Keratinocyte (primary cell): Measurements from ENCODE around the gene LENG1. TPM values are rescaled to one million over a fixed set of nuclear protein-coding genes. Genes with fewer than 3 reads are reported as not detected.

ENCODE experiments used
- DNase-seq: peaks from one replicate; pipeline ENCODE4 v3.0.0-alpha.2; 2011; ENCODE audit warnings: low read depth, missing footprints, low spot score
- FAIRE-seq: peaks from 2 replicates; lab custom pipeline; 2011; peaks lifted over from hg19 to GRCh38; lab: Jason Lieb, UNC
- H2AFZ ChIP-seq: 2 replicates; pipeline ENCODE4 v1.6.0; 2012; ENCODE audit warnings: low read length, control low read depth, inconsistent platforms; ENCODE audit not compliant: control insufficient read depth
- H3K27ac ChIP-seq: 2 replicates; pipeline ENCODE4 v1.5.1; 2011; ENCODE audit warnings: low read length; ENCODE audit not compliant: control insufficient read depth, insufficient read depth
- H3K27me3 ChIP-seq: 3 replicates; pipeline ENCODE4 v1.6.0; 2011; ENCODE audit warnings: low read length; ENCODE audit not compliant: control insufficient read depth, insufficient read depth; ENCODE audit errors: extremely low read depth
- H3K36me3 ChIP-seq, 2 experiments: 2 replicates in 1 of 2; 3 replicates in 1 of 2; pipeline ENCODE4 v1.5.1; 2011; ENCODE audit warnings: low read length in 2 of 2, mild to moderate bottlenecking in 1 of 2; ENCODE audit not compliant: control insufficient read depth in 2 of 2, insufficient read depth in 2 of 2; ENCODE audit errors: extremely low read depth in 1 of 2
- H3K4me1 ChIP-seq: 3 replicates; pipeline ENCODE4 v1.5.1; 2011; ENCODE audit warnings: low read length; ENCODE audit not compliant: control insufficient read depth, insufficient read depth; ENCODE audit errors: extremely low read depth
- H3K4me2 ChIP-seq: 3 replicates; pipeline ENCODE4 v1.6.0; 2011; ENCODE audit warnings: low read depth, low read length; ENCODE audit not compliant: control insufficient read depth, insufficient read depth; ENCODE audit errors: extremely low read depth
- H3K4me3 ChIP-seq, 3 experiments: fragments of 200-600 bp in 1 of 3; sonication (generic) in 1 of 3; 2 replicates in 2 of 3; 3 replicates in 1 of 3; pipeline ENCODE4 v1.5.1; 2011 to 2016; ENCODE audit warnings: low read length in 3 of 3, mild to moderate bottlenecking in 3 of 3, control low read depth in 2 of 3, inconsistent platforms in 1 of 3, low read depth in 1 of 3, mixed read lengths in 1 of 3, mixed run types in 1 of 3, moderate library complexity in 1 of 3; ENCODE audit not compliant: control insufficient read depth in 2 of 3, insufficient read depth in 2 of 3; ENCODE audit errors: extremely low read depth in 1 of 3
- H3K79me2 ChIP-seq: 2 replicates; pipeline ENCODE4 v1.6.0; 2012; ENCODE audit warnings: low read length; ENCODE audit not compliant: control insufficient read depth, insufficient read depth
- H3K9ac ChIP-seq: 3 replicates; pipeline ENCODE4 v1.6.0; 2011; ENCODE audit warnings: low read length; ENCODE audit not compliant: control insufficient read depth, insufficient read depth; ENCODE audit errors: extremely low read depth
- H3K9me1 ChIP-seq: 3 replicates; pipeline ENCODE4 v1.6.0; 2011; ENCODE audit warnings: low read length; ENCODE audit not compliant: control insufficient read depth, insufficient read depth; ENCODE audit errors: extremely low read depth
- H3K9me3 ChIP-seq: 2 replicates; pipeline ENCODE4 v1.5.1; 2012; ENCODE audit warnings: low read depth, low read length; ENCODE audit not compliant: control insufficient read depth
- H4K20me1 ChIP-seq: 3 replicates; pipeline ENCODE4 v1.6.0; 2011; ENCODE audit warnings: low read length; ENCODE audit not compliant: control insufficient read depth, insufficient read depth; ENCODE audit errors: extremely low read depth
- CTCF ChIP-seq, 3 experiments: IDR thresholded peaks in 1 of 3; conservative IDR thresholded peaks in 1 of 3; optimal IDR thresholded peaks in 1 of 3; 2 replicates in 2 of 3; 3 replicates in 1 of 3; pipeline versions ENCODE3 to v1.5.1; 2011; ENCODE audit warnings: low read length in 3 of 3, mild to moderate bottlenecking in 3 of 3, moderate library complexity in 2 of 3, control low read depth in 1 of 3, inconsistent platforms in 1 of 3; ENCODE audit not compliant: insufficient read depth in 2 of 3; ENCODE audit errors: extremely low read depth in 1 of 3
- EZH2 ChIP-seq: IDR thresholded peaks from one replicate; pipeline ENCODE4 v1.6.1; 2012; ENCODE audit warnings: inconsistent platforms, mild to moderate bottlenecking, low read length, moderate library complexity
- dilution Hi-C: fragments of 300-500 bp; cut with MboI; formaldehyde crosslinking; loops from one replicate; pipeline ENCODE4 v1.7.0; 2020; ENCODE audit warnings: low sequenced_read_pairs; ENCODE audit not compliant: extremely low pct_ligation_motif_present
- polyA plus RNA-seq, 5 experiments: library from polyadenylated mRNA; depleted of rRNA in 3 of 5; stranded (reverse) in 3 of 5; stranded (forward) in 1 of 5; unstranded in 1 of 5; fragments of >200 nt; gene quantifications; 1 replicate in 1 of 5; 2 replicates in 3 of 5; 3 replicates in 1 of 5; pipeline versions ENCODE4 v1.2.1 to v1.2.3, GENCODE V29; 2011 to 2012; ENCODE audit warnings: missing spikeins in 2 of 5, low read depth in 1 of 5, low replicate concordance in 1 of 5

Gene LENG1
- polyA plus RNA-seq, 1 donor (not counting 4 experiments of a cell fraction or from before 2014, with no cell fraction given) = 3.4 TPM

GRCh38 chr19:54160854-54161253 is 1.3 kb upstream of the LENG1 start:
- H3K4me1 ChIP-seq = peaks cover 24% of the 10 kb centered on the region
- H3K9ac ChIP-seq = peak overlapping the region; percentile 85
- peak overlapping the region; percentile 79 for H3K27ac ChIP-seq
- no peaks in the 10 kb centered on the region for H3K9me3 ChIP-seq
- FAIRE-seq = no peak
- DNase-seq = no peak
- H4K20me1 ChIP-seq = no peaks in the 10 kb centered on the region
- dilution Hi-C loops = no loop called here
- H3K9me1 ChIP-seq = no peaks in the 10 kb centered on the region
- no peaks in the 10 kb centered on the region for H3K27me3 ChIP-seq
- H3K36me3 ChIP-seq = peaks cover 9 to 10% of the 10 kb centered on the region in 2 experiments
- peak overlapping the region; percentile 51 to 91 (median 87) for H3K4me3 ChIP-seq
- peak overlapping the region; percentile 97 for H3K4me2 ChIP-seq
- peak overlapping the region; percentile 88 for H2AFZ ChIP-seq
- H3K79me2 ChIP-seq = peaks cover 7% of the 10 kb centered on the region
- TF ChIP-seq EZH2 (no peak), CTCF (optimal IDR thresholded peaks at IDR 0.05 in 1 of 3, IDR thresholded peaks at IDR 0.05 in 1 of 3, conservative IDR thresholded peaks at IDR 0.05 in 1 of 3; ENCODE audit: extremely low read depth in 1 of 3, insufficient read depth in 2 of 3, low read length in 3 of 3) (no peak)

GRCh38 chr19:54160182-54160811 is 776 bp upstream of the LENG1 start:
- H3K36me3 ChIP-seq = peaks cover 10 to 11% of the 10 kb centered on the region in 2 experiments

More at GRCh38 chr19:54160182-54160811, 776 bp upstream of the LENG1 start:
- H3K4me2 ChIP-seq = peak overlapping the region; percentile 97
- peak overlapping the region; percentile 85 for H3K9ac ChIP-seq
- peaks cover 24% of the 10 kb centered on the region for H3K4me1 ChIP-seq
- peak overlapping the region; percentile 51 to 91 (median 87) for H3K4me3 ChIP-seq
- H2AFZ ChIP-seq = peak overlapping the region; percentile 88
- TF ChIP-seq EZH2 (no peak), CTCF (optimal IDR thresholded peaks at IDR 0.05 in 1 of 3, IDR thresholded peaks at IDR 0.05 in 1 of 3, conservative IDR thresholded peaks at IDR 0.05 in 1 of 3; ENCODE audit: extremely low read depth in 1 of 3, insufficient read depth in 2 of 3, low read length in 3 of 3) (no peak)
- dilution Hi-C loops = no loop called here
- H3K9me1 ChIP-seq = no peaks in the 10 kb centered on the region
- H4K20me1 ChIP-seq = no peaks in the 10 kb centered on the region
- DNase-seq (no peak), FAIRE-seq (no peak)
- H3K27ac ChIP-seq = peak overlapping the region; percentile 79
- H3K9me3 ChIP-seq = no peaks in the 10 kb centered on the region
- H3K79me2 ChIP-seq = peaks cover 7% of the 10 kb centered on the region
- H3K27me3 ChIP-seq = no peaks in the 10 kb centered on the region
